ENCODE results near the gene SEC14L6. TPM values are rescaled to one million over a fixed set of nuclear protein-coding genes. Genes with fewer than 3 reads are reported as not detected.

SEC14L6 gene
- total RNA-seq, 3 donors from 2014 or later (not counting 1 experiment from before 2014, with no cell fraction given) = 0.18 to 0.23 TPM; not detected in 1

- Histone ChIP-seq H3K27ac (ENCODE audit: low read length) (no peak overlapping the region), H3K4me1 (ENCODE audit: control insufficient read depth, insufficient read depth, low read length) (no peaks in the 10 kb centered on the region), H3K4me3 (ENCODE audit: low read length) (no peak overlapping the region), H3K27me3 (ENCODE audit: control insufficient read depth, insufficient read depth, low read length) (peaks cover 14% of the 10 kb centered on the region), H3K36me3 (ENCODE audit: control insufficient read depth, insufficient read depth, low read length) (no peaks in the 10 kb centered on the region), H3K9me3 (ENCODE audit: control insufficient read depth, insufficient read depth, low read length) (no peaks in the 10 kb centered on the region)
- ATAC-seq (no peak), DNase-seq (no peak)
- TF ChIP-seq CTCF (IDR thresholded peaks at IDR 0.05) = no peak
- no peak overlapping the region for H3K27ac Mint-ChIP-seq
- H3K27me3 Mint-ChIP-seq (ENCODE audit: low read depth in 2 of 2) = peaks cover 18 to 20% of the 10 kb centered on the region in 2 donors
- no peaks in the 10 kb centered on the region for H3K36me3 Mint-ChIP-seq
- no peaks in the 10 kb centered on the region for H3K9me3 Mint-ChIP-seq
- no peaks in the 10 kb centered on the region for H3K4me1 Mint-ChIP-seq
- 96% methylated on average over 2 of the region's 4 CpGs for WGBS (ENCODE audit: insufficient coverage)
- intact Hi-C loops (cut with micrococcal nuclease) = no loop called here
- H3K4me3 Mint-ChIP-seq = no peak overlapping the region
These were observed 38.9 kb downstream of the SEC14L6 start for GRCh38 chr22:30507670-30508069.

DNA sequence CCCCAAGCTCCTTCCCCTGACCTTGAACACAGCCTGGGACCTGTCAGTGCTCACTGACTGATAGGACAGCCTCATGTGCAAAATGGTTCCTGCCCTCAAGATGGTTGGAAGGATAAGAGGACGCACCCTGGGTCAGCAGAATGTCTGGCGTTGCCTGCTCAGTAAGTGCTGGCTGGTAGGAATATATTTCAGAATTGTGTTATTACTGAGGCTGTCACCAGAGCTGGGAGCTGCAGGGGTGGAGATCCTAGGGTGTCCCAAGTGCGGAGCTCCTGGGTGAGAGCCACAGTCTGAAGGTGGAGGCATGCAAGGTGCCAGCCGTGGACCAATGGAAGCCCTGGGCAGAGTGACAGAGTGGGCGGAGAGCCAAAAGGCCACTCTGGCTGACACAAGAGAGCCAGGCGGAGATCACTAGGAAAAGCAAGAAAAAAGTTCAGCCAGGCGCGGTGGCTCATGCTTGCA is 40.0 kb downstream of the SEC14L6 start:
- no peak overlapping the region for H3K27ac ChIP-seq (ENCODE audit: low read length)
- no peaks in the 10 kb centered on the region for H3K4me1 ChIP-seq (ENCODE audit: control insufficient read depth, insufficient read depth, low read length)
- no peaks in the 10 kb centered on the region for H3K4me1 Mint-ChIP-seq
- no peak for DNase-seq
- no peak overlapping the region for H3K4me3 Mint-ChIP-seq
- H3K27me3 ChIP-seq (ENCODE audit: control insufficient read depth, insufficient read depth, low read length) = peaks cover 14% of the 10 kb centered on the region
- H3K4me3 ChIP-seq (ENCODE audit: low read length) = no peak overlapping the region
- no peaks in the 10 kb centered on the region for H3K36me3 Mint-ChIP-seq
- no peak for TF ChIP-seq CTCF (IDR thresholded peaks at IDR 0.05)
- no peaks in the 10 kb centered on the region for H3K9me3 ChIP-seq (ENCODE audit: control insufficient read depth, insufficient read depth, low read length)
- no peak overlapping the region for H3K27ac Mint-ChIP-seq
- no peaks in the 10 kb centered on the region for H3K9me3 Mint-ChIP-seq
- intact Hi-C loops (cut with micrococcal nuclease) = no loop called here
- WGBS (ENCODE audit: insufficient coverage) = 88% methylated on average over 8 of the region's 8 CpGs
- no peaks in the 10 kb centered on the region for H3K36me3 ChIP-seq (ENCODE audit: control insufficient read depth, insufficient read depth, low read length)
- H3K27me3 Mint-ChIP-seq (ENCODE audit: low read depth in 2 of 2) = peaks cover 18 to 20% of the 10 kb centered on the region in 2 donors
- ATAC-seq = no peak

- Mint-ChIP-seq H3K4me1 (no peaks in the 10 kb centered on the region), H3K36me3 (no peaks in the 10 kb centered on the region)
- intact Hi-C loops (cut with micrococcal nuclease) = no loop called here
These were observed 43.0 kb downstream of the SEC14L6 start for GRCh38 chr22:30503551-30503950.

More at GRCh38 chr22:30503551-30503950, 43.0 kb downstream of the SEC14L6 start:
- H3K36me3 ChIP-seq (ENCODE audit: control insufficient read depth, insufficient read depth, low read length) = no peaks in the 10 kb centered on the region
- Mint-ChIP-seq H3K9me3 (no peaks in the 10 kb centered on the region), H3K27ac (no peak overlapping the region), H3K4me3 (no peak overlapping the region), H3K27me3 (ENCODE audit: low read depth in 2 of 2) (peaks cover 18 to 22% of the 10 kb centered on the region in 2 donors)
- H3K27me3 ChIP-seq (ENCODE audit: control insufficient read depth, insufficient read depth, low read length) = peaks cover 14% of the 10 kb centered on the region
- no peaks in the 10 kb centered on the region for H3K9me3 ChIP-seq (ENCODE audit: control insufficient read depth, insufficient read depth, low read length)
- ATAC-seq = no peak
- 75% methylated on average over 12 of the region's 12 CpGs for WGBS (ENCODE audit: insufficient coverage)
- no peak for TF ChIP-seq CTCF (IDR thresholded peaks at IDR 0.05)
- no peak for DNase-seq
- no peak overlapping the region for H3K4me3 ChIP-seq (ENCODE audit: low read length)
- no peaks in the 10 kb centered on the region for H3K4me1 ChIP-seq (ENCODE audit: control insufficient read depth, insufficient read depth, low read length)
- no peak overlapping the region for H3K27ac ChIP-seq (ENCODE audit: low read length)

All from natural killer cell (primary cell).